ENCODE measurements around the gene ARCN1. TPM values are rescaled to one million over a fixed set of nuclear protein-coding genes. Genes with fewer than 3 reads are reported as not detected.

The ARCN1 gene
- total and polyA plus RNA-seq, 2 of the 4 experiments (the other 2 are of a cell fraction), result 148 to 212 TPM

- TSS peak; percentile 43 for BruUV-seq (replicated peaks)
- Histone ChIP-seq H3K9me3 (ENCODE audit: control insufficient read depth, insufficient read depth, low read length) (no peaks in the 10 kb centered on the region), H3K23ac (ENCODE audit: low read depth, low read length) (peak overlapping the region; percentile 99), H4K8ac (ENCODE audit: low read depth in 2 of 2, low read length in 2 of 2) (peak overlapping the region; percentile 97 to 99), H3K4me2 (ENCODE audit: low read depth, low read length) (peak overlapping the region; percentile 98), H3K4me3 (ENCODE audit: insufficient read depth, low read depth, low read length) (peak overlapping the region; percentile 99), H2AFZ (replicated peaks; ENCODE audit: low read length, poor library complexity) (peak overlapping the region; percentile 81), H4K91ac (ENCODE audit: insufficient read depth, low read depth, low read length) (peak overlapping the region; percentile 99), H3K4me1 (ENCODE audit: control insufficient read depth, insufficient read depth, low read length) (peaks cover 7% of the 10 kb centered on the region), H2BK20ac (ENCODE audit: low read depth, low read length) (no peak overlapping the region), H4K5ac (ENCODE audit: low read depth, low read length) (peak overlapping the region; percentile 99), H3K18ac (ENCODE audit: low read depth, low read length) (peak overlapping the region; percentile 98), H3K56ac (ENCODE audit: extremely low read depth, insufficient read depth, low read length) (peak overlapping the region; percentile 98), H2BK5ac (ENCODE audit: low read depth, low read length, poor library complexity, severe bottlenecking) (peak overlapping the region; percentile 99), H2BK15ac (ENCODE audit: low read depth, low read length) (no peak overlapping the region), H3K14ac (replicated peaks; ENCODE audit: low read depth, low read length) (peak overlapping the region; percentile 100), H3K9ac (ENCODE audit: low read depth, low read length) (peak overlapping the region; percentile 100), H2AK5ac (ENCODE audit: low read depth, low read length) (peak overlapping the region; percentile 99), H4K20me1 (ENCODE audit: insufficient read depth, low read length) (peaks cover 53% of the 10 kb centered on the region), H3K27ac (ENCODE audit: insufficient read depth, low read length) (peak overlapping the region; percentile 100), H3K27me3 (ENCODE audit: control insufficient read depth, insufficient read depth, low read length) (no peaks in the 10 kb centered on the region), H3K4ac (ENCODE audit: low read depth, low read length) (peak overlapping the region; percentile 98), H3K36me3 (ENCODE audit: control insufficient read depth, insufficient read depth, low read length) (peaks cover 6% of the 10 kb centered on the region), H2BK120ac (ENCODE audit: low read depth, low read length) (peak overlapping the region; percentile 65; the same call in 1 of the 2 replicates), H2AK9ac (replicated peaks; ENCODE audit: low read depth, low read length, poor library complexity) (peak overlapping the region; percentile 100), H3K9me1 (ENCODE audit: insufficient read depth, low read length) (peaks cover 10% of the 10 kb centered on the region), H3K79me1 (ENCODE audit: low read depth in 1 of 2, low read length in 2 of 2) (peaks cover 0 to 20% of the 10 kb centered on the region in 2 experiments; a peak in 2 of 4 replicates)
- peak; percentile 83 for TF ChIP-seq MAFK (IDR thresholded peaks at IDR 0.05; ENCODE audit: low read depth, low read length)
- 0 out of 2 replicates have a peak, but pooled peaks have one; percentile 26 for TF ChIP-seq MXI1 (IDR thresholded peaks at IDR 0.05; ENCODE audit: borderline replicate concordance, low read depth, low read length)
- TF ChIP-seq POLR2A (IDR thresholded peaks at IDR 0.05; ENCODE audit: low read depth, low read length), result peak; percentile 53; the same call in 1 of the 2 replicates
- TF ChIP-seq, protein P1, sequence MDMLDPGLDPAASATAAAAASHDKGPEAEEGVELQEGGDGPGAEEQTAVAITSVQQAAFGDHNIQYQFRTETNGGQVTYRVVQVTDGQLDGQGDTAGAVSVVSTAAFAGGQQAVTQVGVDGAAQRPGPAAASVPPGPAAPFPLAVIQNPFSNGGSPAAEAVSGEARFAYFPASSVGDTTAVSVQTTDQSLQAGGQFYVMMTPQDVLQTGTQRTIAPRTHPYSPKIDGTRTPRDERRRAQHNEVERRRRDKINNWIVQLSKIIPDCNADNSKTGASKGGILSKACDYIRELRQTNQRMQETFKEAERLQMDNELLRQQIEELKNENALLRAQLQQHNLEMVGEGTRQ (IDR thresholded peaks at IDR 0.05; ENCODE audit: low read depth, low read length), result 0 out of 2 replicates have a peak, but pooled peaks have one; percentile 12
- no peak for TF ChIP-seq RAD21 (IDR thresholded peaks at IDR 0.05; ENCODE audit: low read length)
- no peak for TF ChIP-seq CHD1 (IDR thresholded peaks at IDR 0.05; ENCODE audit: low read depth, low read length)
- TF ChIP-seq CEBPB (IDR thresholded peaks at IDR 0.05; ENCODE audit: low read depth, low read length), result 0 out of 2 replicates have a peak, but pooled peaks have one; percentile 16
- peak; percentile 75 for DNase-seq
- CTCF ChIA-PET, result interaction anchor here (1.1 kb wide), 1 partner anchor 36 kb away, joined by 3 read pairs; no protein-coding TSS in a partner anchor
- dilution Hi-C loops (cut with HindIII; ENCODE audit: low sequenced_read_pairs, unreplicated experiment) (no loop called here), intact Hi-C loops (cut with micrococcal nuclease) (no loop called here), in situ Hi-C loops (cut with MboI; ENCODE audit: low sequenced_read_pairs) (no loop called here)
- POLR2A ChIA-PET (ENCODE audit: unreplicated experiment), result interaction anchor here (0.5 to 1.2 kb wide), 2 partner anchors 20 to 40 kb away, joined by 3 read pairs; no protein-coding TSS in a partner anchor
- WGBS, 2 experiments (ENCODE audit: extremely low coverage in 2 of 2, insufficient read length in 1 of 2), result no CpG with 5 or more reads among the region's 10 CpGs
- peak; percentile 19 for ATAC-seq (ENCODE audit: low read depth)
These were observed 857 bp downstream of the ARCN1 start for GRCh38 chr11:118572981-118573550.

All from IMR-90 (cell line).